IMR-90 (cell line): ENCODE data around the gene TNNI3K. TPM values are rescaled to one million over a fixed set of nuclear protein-coding genes. Genes with fewer than 3 reads are reported as not detected.

ENCODE experiments used
- ATAC-seq: fragments of 200-7000 bp; cut with Tn5 transposase; 2 replicates; pipeline ENCODE4 v1.9.1; 2020; ENCODE audit warnings: low read depth, mild to moderate bottlenecking, moderate library complexity
- BruUV-seq: library from RNA; stranded (reverse); fragments of 400-500 nt; replicated peaks from 2 replicates; lab custom pipeline; 2021; lab: Mats Ljungman, UMichigan
- CTCF ChIA-PET: fragments of 300-600 bp; formaldehyde crosslinking; extraction: SDS; loops from one replicate; lab custom pipeline; 2021; ENCODE audit warnings: antibody characterized with exemption; lab: Yijun Ruan, JAX
- POLR2A ChIA-PET: fragments of 300-600 bp; sonication (Branson Sonifier 250); formaldehyde crosslinking; loops from one replicate; lab custom pipeline; 2022; ENCODE audit warnings: antibody characterized with exemption; ENCODE audit not compliant: unreplicated experiment; lab: Charles Lee
- DNase-seq: peaks from one replicate; pipeline ENCODE4 v3.0.0; 2013
- H2AFZ ChIP-seq: replicated peaks from 2 replicates; pipeline ENCODE3; 2013; ENCODE audit warnings: low read length, mild to moderate bottlenecking; ENCODE audit not compliant: poor library complexity
- H2AK5ac ChIP-seq: 2 replicates; pipeline ENCODE4 v1.6.1; 2013; ENCODE audit warnings: low read depth, low read length, inconsistent platforms
- H2AK9ac ChIP-seq: replicated peaks from 2 replicates; pipeline ENCODE3; 2013; ENCODE audit warnings: mild to moderate bottlenecking, low read depth, low read length, moderate library complexity; ENCODE audit not compliant: poor library complexity
- H2BK120ac ChIP-seq: 2 replicates; pipeline ENCODE4 v1.6.1; 2013; ENCODE audit warnings: low read depth, low read length, inconsistent platforms
- H2BK15ac ChIP-seq: 3 replicates; pipeline ENCODE4 v1.6.1; 2013; ENCODE audit warnings: low read depth, low read length, inconsistent platforms
- H2BK20ac ChIP-seq: 2 replicates; pipeline ENCODE4 v1.6.1; 2013; ENCODE audit warnings: low read depth, mild to moderate bottlenecking, inconsistent platforms, low read length, moderate library complexity
- H2BK5ac ChIP-seq: 2 replicates; pipeline ENCODE4 v1.6.1; 2013; ENCODE audit warnings: mild to moderate bottlenecking, low read depth, low read length, inconsistent platforms; ENCODE audit not compliant: poor library complexity, severe bottlenecking
- H3K14ac ChIP-seq: replicated peaks from 2 replicates; pipeline ENCODE4 v1.6.1; 2013; ENCODE audit warnings: low read depth, low read length, inconsistent platforms
- H3K18ac ChIP-seq: 2 replicates; pipeline ENCODE4 v1.6.1; 2013; ENCODE audit warnings: low read depth, low read length, control low read depth
- H3K23ac ChIP-seq: 2 replicates; pipeline ENCODE4 v1.6.1; 2013; ENCODE audit warnings: low read depth, low read length, inconsistent platforms
- H3K27ac ChIP-seq: 2 replicates; pipeline ENCODE4 v1.5.1; 2013; ENCODE audit warnings: mild to moderate bottlenecking, control low read depth, low read length; ENCODE audit not compliant: insufficient read depth
- H3K27me3 ChIP-seq: 2 replicates; pipeline ENCODE4 v1.6.1; 2013; ENCODE audit warnings: low read length; ENCODE audit not compliant: control insufficient read depth, insufficient read depth
- H3K36me3 ChIP-seq: 2 replicates; pipeline ENCODE4 v1.6.1; 2013; ENCODE audit warnings: low read length, mixed read lengths; ENCODE audit not compliant: control insufficient read depth, insufficient read depth
- H3K4ac ChIP-seq: 2 replicates; pipeline ENCODE4 v1.6.1; 2013; ENCODE audit warnings: low read depth, low read length, inconsistent platforms
- H3K4me1 ChIP-seq: 2 replicates; pipeline ENCODE4 v1.6.1; 2013; ENCODE audit warnings: low read length, mixed read lengths; ENCODE audit not compliant: control insufficient read depth, insufficient read depth
- H3K4me2 ChIP-seq: 2 replicates; pipeline ENCODE4 v1.6.1; 2013; ENCODE audit warnings: low read depth, mild to moderate bottlenecking, control low read depth, low read length, moderate library complexity
- H3K4me3 ChIP-seq: 2 replicates; pipeline ENCODE4 v1.5.1; 2013; ENCODE audit warnings: low read depth, mild to moderate bottlenecking, control low read depth, low read length, moderate library complexity; ENCODE audit not compliant: insufficient read depth
- H3K56ac ChIP-seq: 2 replicates; pipeline ENCODE4 v1.6.1; 2013; ENCODE audit warnings: low read length, inconsistent platforms; ENCODE audit not compliant: insufficient read depth; ENCODE audit errors: extremely low read depth
- H3K79me1 ChIP-seq, 2 experiments: 2 replicates each; pipeline ENCODE4 v1.6.1; 2013; ENCODE audit warnings: low read length in 2 of 2, inconsistent platforms in 1 of 2, low read depth in 1 of 2
- H3K9ac ChIP-seq: 2 replicates; pipeline ENCODE4 v1.6.1; 2013; ENCODE audit warnings: low read depth, low read length, control low read depth
- H3K9me1 ChIP-seq: 2 replicates; pipeline ENCODE4 v1.6.1; 2013; ENCODE audit warnings: low read length, inconsistent platforms; ENCODE audit not compliant: insufficient read depth
- H3K9me3 ChIP-seq: 2 replicates; pipeline ENCODE4 v1.6.1; 2013; ENCODE audit warnings: low read length; ENCODE audit not compliant: control insufficient read depth, insufficient read depth
- H4K20me1 ChIP-seq: 2 replicates; pipeline ENCODE4 v1.6.1; 2013; ENCODE audit warnings: low read length, inconsistent platforms; ENCODE audit not compliant: insufficient read depth
- H4K5ac ChIP-seq: 2 replicates; pipeline ENCODE4 v1.6.1; 2013; ENCODE audit warnings: mild to moderate bottlenecking, low read depth, low read length, control low read depth
- H4K8ac ChIP-seq, 2 experiments: 2 replicates each; pipeline ENCODE4 v1.6.1; 2013; ENCODE audit warnings: low read depth in 2 of 2, low read length in 2 of 2, control low read depth in 1 of 2, inconsistent platforms in 1 of 2
- H4K91ac ChIP-seq: 2 replicates; pipeline ENCODE4 v1.6.1; 2013; ENCODE audit warnings: low read depth, low read length, inconsistent platforms; ENCODE audit not compliant: insufficient read depth
- BHLHE40 ChIP-seq: fragments of 150-350 bp; IDR thresholded peaks from 2 replicates; pipeline ENCODE4 v1.6.1; 2016; ENCODE audit warnings: mild to moderate bottlenecking, low read depth, low read length
- CHD1 ChIP-seq: IDR thresholded peaks from 2 replicates; pipeline ENCODE4 v1.6.1; 2012; ENCODE audit warnings: low read depth, low read length, improper control_type of control experiment
- CTCF ChIP-seq: conservative IDR thresholded peaks from 2 replicates; pipeline ENCODE4 v1.5.1; 2012; ENCODE audit warnings: mild to moderate bottlenecking, low read depth, low read length, improper control_type of control experiment
- ELK1 ChIP-seq: fragments of 150-350 bp; IDR thresholded peaks from 2 replicates; pipeline ENCODE4 v1.6.1; 2016; ENCODE audit warnings: low read depth, mild to moderate bottlenecking, low read length, moderate library complexity, borderline replicate concordance
- FOS ChIP-seq: fragments of 150-350 bp; IDR thresholded peaks from 2 replicates; pipeline ENCODE4 v1.6.1; 2016; ENCODE audit warnings: low read depth, low read length
- MAZ ChIP-seq: IDR thresholded peaks from 2 replicates; pipeline ENCODE4 v1.6.1; 2012; ENCODE audit warnings: low read depth, mild to moderate bottlenecking, low read length, improper control_type of control experiment, moderate library complexity, borderline replicate concordance
- MXI1 ChIP-seq: IDR thresholded peaks from 2 replicates; pipeline ENCODE4 v1.6.1; 2012; ENCODE audit warnings: low read depth, mild to moderate bottlenecking, low read length, moderate library complexity, borderline replicate concordance
- NFE2L2 ChIP-seq: fragments of 150-350 bp; IDR thresholded peaks from 2 replicates; pipeline ENCODE4 v1.6.1; 2016; ENCODE audit warnings: low read depth, mild to moderate bottlenecking, low read length
- POLR2A ChIP-seq: IDR thresholded peaks from 2 replicates; pipeline ENCODE4 v1.6.1; 2012; ENCODE audit warnings: mild to moderate bottlenecking, low read depth, low read length
- RAD21 ChIP-seq: IDR thresholded peaks from 2 replicates; pipeline ENCODE4 v1.6.1; 2012; ENCODE audit warnings: low read length, improper control_type of control experiment
- RCOR1 ChIP-seq: IDR thresholded peaks from 2 replicates; pipeline ENCODE4 v1.6.1; 2012; ENCODE audit warnings: mild to moderate bottlenecking, low read length, improper control_type of control experiment; ENCODE audit not compliant: insufficient replicate concordance
- RFX5 ChIP-seq: IDR thresholded peaks from 2 replicates; pipeline ENCODE4 v1.8.0; 2012; ENCODE audit warnings: low read depth, mild to moderate bottlenecking, low read length, moderate library complexity
- SMC3 ChIP-seq: fragments of 150-350 bp; IDR thresholded peaks from 2 replicates; pipeline ENCODE4 v1.6.1; 2016; ENCODE audit warnings: low read depth, mild to moderate bottlenecking, antibody characterized with exemption, low read length, moderate library complexity
- WGBS, 2 experiments: methylation state at CpG; one replicate each; pipeline versions ENCODE4 v1.1.5 to v1.1.7; 2013; ENCODE audit warnings: missing lambda C conversion rate in 2 of 2; ENCODE audit not compliant: insufficient read length in 1 of 2; ENCODE audit errors: extremely low coverage in 2 of 2; 5-methylcytosine and 5-hydroxymethylcytosine counted together
- dilution Hi-C: fragments of 300-500 bp; cut with HindIII; formaldehyde crosslinking; loops from one replicate; pipeline ENCODE4 v1.14.3; 2018; ENCODE audit warnings: low sequenced_read_pairs; ENCODE audit not compliant: unreplicated experiment
- in situ Hi-C: fragments of 300-500 bp; cut with MboI; formaldehyde crosslinking; loops from 3 replicates; pipeline ENCODE4 v1.14.3; 2019; ENCODE audit warnings: low sequenced_read_pairs, inconsistent platforms, mixed read lengths
- intact Hi-C: fragments of 100-400 bp; cut with micrococcal nuclease; formaldehyde crosslinking; loops from 2 replicates; pipeline ENCODE4 v1.10.0; 2022
- polyA plus RNA-seq, 3 experiments: library from polyadenylated mRNA; depleted of rRNA; stranded (reverse); fragments of >200 nt; gene quantifications; 2 replicates each; pipeline ENCODE4 v1.2.3, GENCODE V29; 2012; ENCODE audit warnings: low replicate concordance in 1 of 3
- total RNA-seq: library from RNA; depleted of rRNA; stranded (reverse); fragments of >200 nt; gene quantifications from 2 replicates; pipeline ENCODE4 v1.2.3, GENCODE V29; 2012

The TNNI3K gene
- total and polyA plus RNA-seq, 2 of the 4 experiments (the other 2 are of a cell fraction), result 0.90 to 1.3 TPM

GRCh38 chr1:74237787-74238186 is 2.6 kb downstream of the TNNI3K start:
- dilution Hi-C loops (no loop called here), in situ Hi-C loops (no loop called here), intact Hi-C loops (no loop called here)
- no peak overlapping the region for H2AFZ ChIP-seq
- H3K4ac ChIP-seq, result no peak overlapping the region
- no peak overlapping the region for H3K56ac ChIP-seq
- ChIA-PET POLR2A (no interaction called here), CTCF (interaction anchor here (1.0 kb wide), 1 partner anchor 13 kb away, joined by 3 read pairs; no protein-coding TSS in a partner anchor)
- H4K5ac ChIP-seq, result no peak overlapping the region
- H3K18ac ChIP-seq, result no peak overlapping the region
- no peaks in the 10 kb centered on the region for H4K20me1 ChIP-seq
- H3K27ac ChIP-seq, result no peak overlapping the region
- H2BK20ac ChIP-seq, result no peak overlapping the region
- H3K9ac ChIP-seq, result no peak overlapping the region
- ATAC-seq, result no peak
- H2BK5ac ChIP-seq, result no peak overlapping the region
- no peak overlapping the region for H2BK120ac ChIP-seq
- no CpG with 5 or more reads among the region's 4 CpGs for WGBS, 2 experiments
- no peak for TF ChIP-seq ELK1
- no peak for TF ChIP-seq CTCF
- TF ChIP-seq CHD1, result no peak
- no peak for TF ChIP-seq RFX5
- TF ChIP-seq BHLHE40, result no peak
- TF ChIP-seq NFE2L2, result no peak
- no peak for TF ChIP-seq SMC3
- no peak for TF ChIP-seq POLR2A
- TF ChIP-seq RCOR1, result no peak
- TF ChIP-seq MAZ, result no peak
- TF ChIP-seq FOS, result no peak
- no peak for TF ChIP-seq RAD21
- TF ChIP-seq MXI1, result no peak
- H3K4me3 ChIP-seq, result no peak overlapping the region
- H2AK9ac ChIP-seq, result no peak overlapping the region
- H3K27me3 ChIP-seq, result no peaks in the 10 kb centered on the region
- H4K91ac ChIP-seq, result no peak overlapping the region
- no peaks in the 10 kb centered on the region for H3K9me1 ChIP-seq
- no peaks in the 10 kb centered on the region for H3K79me1 ChIP-seq
- H3K14ac ChIP-seq, result no peak overlapping the region
- H3K4me2 ChIP-seq, result no peak overlapping the region
- no peaks in the 10 kb centered on the region for H3K36me3 ChIP-seq
- H4K8ac ChIP-seq, result no peak overlapping the region
- H3K9me3 ChIP-seq, result no peaks in the 10 kb centered on the region
- H3K23ac ChIP-seq, result no peak overlapping the region
- BruUV-seq, result no TSS peak
- H2AK5ac ChIP-seq, result no peak overlapping the region
- no peak overlapping the region for H2BK15ac ChIP-seq
- H3K4me1 ChIP-seq, result no peaks in the 10 kb centered on the region
- no peak for DNase-seq
